GM12892 (cell line): Measurements from ENCODE around the gene DSCAML1.

Experiments
- POLR2A ChIP-seq: IDR thresholded peaks from 2 replicates; pipeline ENCODE4 v1.6.1; 2011; ENCODE audit warnings: low read depth, low read length, control low read depth
- POLR2AphosphoS5 ChIP-seq: IDR thresholded peaks from 2 replicates; pipeline ENCODE4 v1.6.1; 2011; ENCODE audit warnings: low read depth, low read length, control low read depth

- no peak for TF ChIP-seq POLR2A
- no peak for TF ChIP-seq POLR2AphosphoS5
Observed at GRCh38 chr11:117442049-117442868, 354.8 kb downstream of the DSCAML1 start.
